NCI-H187 (cell line): Measurements from ENCODE around the gene TTYH1.
"Not testable (repeated sequence)": the region's sequence is repeated elsewhere in the genome, so short reads cannot be mapped to it uniquely, and the experiment has no call there.

Experiments
- DNase-seq, 2 experiments: peaks; one replicate each; lab custom pipeline; 2025; lab: John Stamatoyannopoulos, UW

The TTYH1 gene

DNA sequence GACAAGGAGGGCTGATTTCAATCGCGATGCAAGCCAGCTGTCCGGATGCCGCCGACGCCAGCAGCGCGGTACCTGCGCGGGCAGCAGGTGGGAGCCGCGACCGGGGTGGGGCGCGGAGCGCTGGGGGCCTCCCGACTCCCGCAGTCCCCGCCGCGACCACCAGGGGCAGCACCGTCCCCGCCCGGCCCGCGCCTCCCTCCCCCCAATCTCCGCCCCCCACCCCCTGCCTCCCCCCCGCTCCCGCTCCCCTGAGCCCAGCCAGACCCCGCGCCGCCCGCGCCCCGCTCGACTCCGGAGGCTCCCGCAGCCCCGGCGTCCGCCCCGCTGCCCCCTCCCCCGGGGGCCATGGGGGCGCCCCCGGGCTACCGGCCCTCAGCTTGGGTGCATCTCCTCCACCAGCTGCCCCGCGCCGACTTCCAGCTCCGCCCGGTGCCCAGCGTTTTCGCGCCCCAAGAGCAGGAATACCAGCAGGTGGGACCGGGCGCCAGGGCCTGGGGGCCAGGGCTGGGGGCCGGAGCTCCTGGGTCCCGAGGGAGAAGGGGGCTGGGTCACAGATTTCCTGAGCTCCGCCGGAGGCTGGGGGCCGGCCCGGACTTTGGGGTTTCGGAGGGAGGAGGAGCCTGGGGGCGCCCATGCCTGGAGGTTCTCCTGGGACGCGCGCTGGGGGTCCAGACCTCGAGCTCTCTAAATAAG lies at the start of gene TTYH1:
TSS of gene TTYH1 (plus strand) at position 257 of the 693 bp plus-strand sequence. CDS start at position 346, 89 bp downstream.
- DNase-seq, result no peak

DNA sequence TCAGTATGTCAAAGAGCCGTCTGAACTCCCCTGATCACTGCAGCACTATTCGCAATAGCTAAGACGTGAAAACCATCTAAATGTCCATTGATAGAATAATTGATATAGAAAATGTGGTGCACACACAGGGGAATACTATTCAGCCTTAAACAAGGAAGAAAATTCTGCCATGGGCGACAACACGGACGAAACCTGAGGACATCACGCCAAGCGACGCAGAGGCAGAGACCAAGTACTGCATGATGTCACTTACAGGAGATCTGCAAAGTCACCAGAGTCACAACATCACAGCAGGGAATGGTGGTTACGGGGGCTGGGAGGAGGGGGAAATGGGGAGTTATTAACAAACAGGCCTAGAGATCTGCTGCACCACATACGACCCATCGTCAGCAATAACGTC lies 49.5 kb upstream of the TTYH1 start:
- not testable (repeated sequence) for DNase-seq

DNA sequence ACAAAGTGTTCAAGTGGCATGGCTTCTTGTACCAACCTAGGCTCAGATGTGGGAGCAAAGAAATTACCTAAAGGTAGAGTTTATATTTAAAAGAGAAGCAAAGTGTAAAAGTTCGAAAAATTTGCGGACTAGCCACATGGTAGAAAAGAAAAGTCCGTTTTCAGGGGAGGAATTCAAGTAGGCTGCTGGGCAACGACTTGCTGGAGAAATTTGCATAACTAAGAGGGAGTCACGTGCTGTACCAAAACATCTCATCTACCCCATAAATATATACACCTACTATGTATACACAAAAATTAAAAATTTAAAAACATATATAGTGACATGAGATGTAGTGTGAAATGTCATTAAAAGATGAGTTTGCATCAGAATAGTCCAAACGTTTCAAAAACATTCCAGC lies 48.5 kb upstream of the TTYH1 start:
- no peak for DNase-seq

DNA sequence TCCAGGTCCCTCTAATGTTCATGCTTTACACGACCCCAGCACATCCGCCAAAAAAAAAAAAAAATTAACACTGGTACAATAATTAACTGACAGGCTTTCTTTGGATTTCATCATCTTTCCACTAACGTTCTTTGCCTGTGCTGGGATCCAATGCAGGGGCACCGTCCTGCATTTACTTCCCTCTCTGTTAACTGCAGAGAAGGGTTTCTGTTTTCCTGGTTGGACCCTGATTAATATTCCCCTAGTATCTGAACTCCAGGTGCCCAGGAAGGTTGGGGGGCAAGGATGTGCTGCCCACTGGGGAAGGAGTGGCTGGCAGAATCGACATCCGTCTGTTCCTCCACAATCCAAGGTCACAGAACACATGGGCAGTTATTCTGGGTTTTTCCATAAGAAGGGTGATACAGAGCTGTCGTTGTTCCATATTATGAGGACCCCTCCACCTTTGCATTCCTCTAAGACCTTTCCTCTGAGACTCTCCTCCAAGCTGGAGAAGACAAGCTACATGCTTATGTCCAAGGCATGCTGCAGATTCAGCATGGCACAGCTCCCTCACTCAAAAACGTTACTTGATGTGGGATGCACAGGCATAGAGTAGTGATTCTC lies 46.1 kb upstream of the TTYH1 start:
- no peak for DNase-seq

DNA sequence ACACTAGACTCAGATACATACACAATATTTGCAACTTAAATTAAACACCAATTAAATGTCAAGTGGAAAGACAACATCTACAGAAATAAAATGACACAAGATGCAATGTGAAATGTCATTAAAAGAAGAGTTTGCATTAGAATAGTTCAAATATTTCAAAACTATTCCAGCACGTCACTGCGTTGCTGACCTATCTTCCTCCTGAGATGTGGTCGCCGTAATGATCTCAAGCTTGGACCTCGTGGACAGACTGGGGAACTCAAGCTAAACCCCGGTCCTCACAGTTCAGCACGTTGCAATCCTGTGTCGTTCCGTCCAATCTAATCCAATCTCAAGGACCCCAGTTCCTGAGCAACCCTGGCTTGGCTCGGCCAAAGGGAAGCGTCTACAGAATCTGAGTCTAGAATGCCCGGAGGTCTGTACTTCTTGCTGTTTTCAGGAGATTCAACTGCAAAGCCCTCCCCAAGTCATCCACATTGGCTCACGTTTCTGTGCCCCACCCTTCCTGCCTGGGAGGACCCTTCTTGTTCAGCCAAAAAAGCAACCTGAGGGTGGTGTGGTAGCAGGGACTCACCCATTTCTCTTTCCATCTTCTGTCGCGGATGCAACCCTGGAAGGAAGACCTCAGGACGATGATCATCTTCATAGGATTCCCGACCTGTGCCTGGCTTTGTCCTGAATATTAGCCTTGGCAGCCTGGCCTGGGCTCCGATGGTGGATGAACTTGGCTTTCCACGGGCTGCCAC lies 45.4 kb upstream of the TTYH1 start:
- DNase-seq, result not testable (repeated sequence)

DNA sequence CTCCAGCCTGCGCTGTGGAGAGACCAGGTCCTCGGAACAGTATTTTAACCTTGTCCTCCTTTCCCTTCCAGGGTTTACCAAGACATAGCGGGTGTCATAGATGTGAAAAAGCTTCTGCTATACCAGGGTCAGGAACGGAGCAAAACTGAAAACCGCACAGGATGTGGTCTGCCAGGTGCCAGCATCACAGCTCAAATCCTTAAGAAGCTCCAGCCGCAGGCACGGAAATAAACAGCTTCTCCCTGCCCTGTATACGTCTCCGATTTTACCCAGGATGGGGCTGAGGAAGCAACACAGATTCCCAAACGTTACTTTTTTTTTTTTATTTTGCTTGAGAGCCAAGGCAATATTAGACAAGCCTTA lies 44.8 kb upstream of the TTYH1 start:
- DNase-seq, result not testable (repeated sequence)

DNA sequence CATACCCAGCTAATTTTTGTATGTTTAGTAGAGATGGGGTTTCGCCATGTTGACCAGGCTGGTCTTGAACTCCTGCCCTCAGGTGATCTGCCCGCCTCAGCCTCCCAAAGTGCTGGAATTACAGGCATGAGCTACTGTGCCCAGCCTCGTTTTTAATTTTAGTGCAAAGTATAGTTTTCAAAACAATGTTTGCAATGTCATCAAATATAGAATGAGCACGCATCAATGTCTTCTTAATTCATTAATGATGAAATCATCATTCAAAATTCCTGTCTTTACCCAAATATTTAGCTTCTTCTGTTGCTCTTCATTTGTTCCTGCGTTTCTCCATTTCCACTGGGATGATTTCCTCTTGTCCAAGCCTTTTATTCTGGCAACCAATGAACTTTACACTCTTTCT lies 43.8 kb upstream of the TTYH1 start:
- not testable (repeated sequence) for DNase-seq

DNA sequence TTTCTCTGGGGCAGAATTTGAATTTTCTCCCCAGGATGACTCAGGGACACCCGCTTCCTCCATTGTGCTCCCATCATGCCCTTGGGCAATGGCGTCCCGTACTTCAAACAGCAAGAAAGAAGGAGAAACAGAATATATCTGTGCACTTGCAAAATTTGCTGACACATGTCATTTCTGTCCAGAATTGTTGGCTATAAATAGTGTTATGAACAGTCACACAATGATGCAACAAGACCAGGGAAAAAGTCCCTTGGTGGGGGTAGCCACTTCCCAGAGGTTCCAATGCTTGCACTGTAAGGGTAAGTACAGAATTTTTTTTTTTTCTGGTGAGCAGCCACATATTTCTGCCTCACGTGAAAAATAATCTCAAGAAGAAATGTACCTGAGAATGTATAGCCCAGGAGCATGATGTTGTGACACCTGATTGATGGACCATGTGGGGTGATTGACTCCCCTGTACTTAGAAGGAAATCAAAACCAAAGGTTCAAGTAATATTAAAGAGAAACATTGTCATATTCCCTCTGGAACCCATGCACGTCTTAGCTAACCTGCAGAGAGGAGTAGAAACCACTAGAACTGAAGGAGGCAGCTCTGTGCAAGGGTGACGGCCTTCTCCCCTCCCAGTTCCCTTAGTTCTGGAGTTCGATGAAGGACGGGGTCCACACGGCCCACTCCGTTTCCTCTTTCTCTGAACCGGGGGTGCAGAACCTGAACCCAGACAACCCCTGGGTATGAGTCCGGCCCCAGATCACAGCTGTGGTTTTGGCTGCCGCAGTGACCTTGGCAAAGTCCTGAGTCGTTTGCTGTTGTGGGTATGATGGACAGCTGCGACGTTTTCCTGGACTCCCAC lies 41.3 kb upstream of the TTYH1 start:
- DNase-seq, result no peak

DNA sequence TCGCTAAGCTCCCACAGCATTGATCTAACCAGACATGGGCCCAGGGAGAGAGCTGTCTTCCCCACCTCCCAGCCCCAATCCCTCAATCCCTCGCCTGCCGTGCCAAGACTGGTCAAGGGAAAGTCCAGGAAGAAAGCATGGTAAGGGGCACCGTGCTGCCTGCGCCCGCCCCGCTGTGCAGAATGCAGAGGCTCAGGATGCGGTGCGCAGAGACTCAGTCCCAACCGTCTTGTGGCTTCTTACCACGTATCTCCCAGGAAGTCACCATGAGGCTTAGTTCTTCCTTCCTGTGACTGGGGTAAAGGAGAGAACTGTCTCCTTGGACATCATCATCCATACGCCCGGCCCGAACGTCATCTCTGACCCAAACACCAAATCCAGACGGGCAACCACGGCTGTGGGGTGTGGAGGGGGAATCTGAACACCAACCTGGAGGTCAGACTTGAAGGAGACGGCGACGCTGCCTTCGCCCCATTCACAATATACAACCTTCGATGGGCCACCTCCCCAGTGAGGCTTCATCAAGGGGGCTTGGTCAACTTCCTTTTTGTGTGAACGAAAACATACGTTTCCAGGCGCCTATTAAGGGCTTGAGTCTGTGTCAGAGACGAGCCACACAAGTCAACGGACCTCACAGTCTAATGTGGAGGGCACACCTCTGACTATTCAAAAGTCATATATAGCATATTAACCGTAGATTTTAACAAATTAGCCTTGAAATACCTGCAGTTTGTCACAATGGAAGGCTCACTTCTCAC lies 39.9 kb upstream of the TTYH1 start:
- not testable (repeated sequence) for DNase-seq

DNA sequence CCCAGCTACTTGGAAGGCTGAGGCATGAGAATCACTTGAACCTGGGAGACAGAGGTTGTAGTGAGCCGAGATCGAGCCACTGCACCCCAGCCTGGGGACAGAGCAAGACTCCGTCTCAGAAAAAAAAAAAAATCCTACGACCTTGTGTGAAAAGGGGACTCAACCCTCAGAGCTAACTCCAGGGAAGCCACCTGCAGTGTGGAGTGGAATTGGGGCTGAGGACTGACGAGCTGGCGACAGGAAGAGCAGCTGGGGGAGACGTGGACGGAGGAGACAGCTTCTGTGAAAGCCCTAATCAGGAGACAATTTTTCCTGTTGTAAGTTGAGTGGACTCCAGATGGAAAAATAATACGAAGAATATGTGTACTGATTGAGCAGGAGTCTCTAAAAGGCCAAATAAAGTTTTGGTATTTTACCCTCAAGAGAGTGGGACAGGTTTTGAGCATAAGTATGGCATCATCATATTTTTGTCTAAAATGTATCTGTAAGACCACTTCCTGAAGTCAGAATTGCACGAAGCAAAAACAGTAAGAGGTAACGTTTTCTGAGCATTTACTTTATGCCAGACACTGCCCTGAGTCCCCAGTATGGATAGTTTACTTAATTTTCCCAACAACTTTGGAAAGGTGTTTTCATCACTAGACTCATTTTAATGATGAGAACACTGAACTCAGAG lies 38.5 kb upstream of the TTYH1 start:
- no peak for DNase-seq

DNA sequence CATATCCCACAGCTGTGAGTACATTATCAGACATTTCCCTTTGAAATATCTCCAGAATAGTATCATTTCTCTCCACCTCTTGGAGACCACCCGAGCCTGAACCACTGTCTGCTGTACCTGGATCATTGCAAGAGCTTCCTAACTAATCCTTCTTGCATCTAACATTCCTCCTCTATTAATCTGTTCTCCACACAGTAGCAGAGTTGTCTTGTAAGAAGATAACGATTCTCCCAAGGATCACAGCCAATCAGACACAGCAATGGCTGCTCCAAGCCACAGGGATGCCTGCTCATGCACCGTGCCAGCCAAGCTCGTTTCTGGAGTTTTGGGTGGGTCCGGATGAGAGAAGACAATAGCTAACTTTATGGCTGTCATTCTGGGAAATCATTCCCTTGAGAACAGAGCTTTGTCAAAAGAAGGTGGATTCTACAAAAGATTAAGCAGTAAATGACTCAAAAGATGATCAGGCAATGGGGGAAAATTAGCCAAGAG lies 36.0 kb upstream of the TTYH1 start:
- no peak for DNase-seq

DNA sequence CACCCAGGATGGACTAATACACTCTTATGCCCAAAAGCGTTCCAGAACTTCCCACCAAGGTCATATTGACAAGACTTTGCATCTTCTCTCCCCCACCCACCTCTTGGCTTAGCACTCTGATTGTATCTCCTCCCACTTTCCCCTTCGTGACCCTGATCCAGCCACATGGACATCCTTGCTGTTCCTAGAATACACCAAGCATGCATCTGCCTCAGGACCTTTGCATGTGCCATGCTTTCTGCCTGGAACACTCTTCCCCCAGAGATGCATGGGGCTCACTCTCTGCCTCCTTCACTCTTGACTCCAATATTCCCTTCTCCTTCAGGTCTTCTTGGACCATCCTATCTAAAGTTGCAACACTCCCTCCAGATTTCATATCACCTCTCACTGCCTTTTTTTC lies 34.4 kb upstream of the TTYH1 start:
- DNase-seq, result no peak

DNA sequence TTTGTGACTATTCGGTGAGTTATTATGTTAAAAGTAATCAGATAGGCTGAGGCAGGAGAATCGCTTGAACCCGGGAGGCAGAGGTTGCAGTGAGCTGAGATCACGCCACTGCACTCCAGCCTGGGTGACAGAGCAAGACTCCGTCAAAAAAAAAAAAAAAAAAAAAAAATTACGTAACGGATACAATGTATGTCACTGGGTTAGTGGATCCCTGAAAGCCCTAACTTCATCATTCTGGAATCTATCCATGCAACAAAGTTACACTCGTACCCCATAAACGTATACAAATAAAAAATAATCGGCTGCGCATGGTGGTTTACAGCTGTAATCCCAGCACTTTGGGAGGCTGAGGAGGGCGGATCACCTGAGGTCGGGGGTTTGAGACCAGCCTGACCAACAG lies 33.2 kb upstream of the TTYH1 start:
- DNase-seq, result not testable (repeated sequence)

DNA sequence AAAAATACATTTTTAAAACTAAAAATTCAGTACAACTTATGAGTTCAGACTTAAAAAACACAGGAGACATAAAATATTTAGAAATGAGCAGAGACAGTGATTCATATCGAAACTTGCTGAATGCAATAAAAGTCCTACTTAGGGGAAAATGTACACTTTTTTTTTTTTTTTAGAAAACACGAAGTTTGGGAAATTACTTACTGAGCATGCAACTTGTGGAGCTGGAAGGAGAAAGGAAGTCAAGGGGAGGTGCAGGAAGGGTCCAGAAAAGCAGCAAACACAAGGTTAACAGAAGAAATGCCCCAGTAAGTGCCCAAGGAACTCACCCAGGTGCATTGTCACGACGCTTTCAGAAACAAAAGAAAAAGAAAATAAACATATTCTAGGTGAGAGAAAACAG lies 31.9 kb upstream of the TTYH1 start:
- no peak for DNase-seq

DNA sequence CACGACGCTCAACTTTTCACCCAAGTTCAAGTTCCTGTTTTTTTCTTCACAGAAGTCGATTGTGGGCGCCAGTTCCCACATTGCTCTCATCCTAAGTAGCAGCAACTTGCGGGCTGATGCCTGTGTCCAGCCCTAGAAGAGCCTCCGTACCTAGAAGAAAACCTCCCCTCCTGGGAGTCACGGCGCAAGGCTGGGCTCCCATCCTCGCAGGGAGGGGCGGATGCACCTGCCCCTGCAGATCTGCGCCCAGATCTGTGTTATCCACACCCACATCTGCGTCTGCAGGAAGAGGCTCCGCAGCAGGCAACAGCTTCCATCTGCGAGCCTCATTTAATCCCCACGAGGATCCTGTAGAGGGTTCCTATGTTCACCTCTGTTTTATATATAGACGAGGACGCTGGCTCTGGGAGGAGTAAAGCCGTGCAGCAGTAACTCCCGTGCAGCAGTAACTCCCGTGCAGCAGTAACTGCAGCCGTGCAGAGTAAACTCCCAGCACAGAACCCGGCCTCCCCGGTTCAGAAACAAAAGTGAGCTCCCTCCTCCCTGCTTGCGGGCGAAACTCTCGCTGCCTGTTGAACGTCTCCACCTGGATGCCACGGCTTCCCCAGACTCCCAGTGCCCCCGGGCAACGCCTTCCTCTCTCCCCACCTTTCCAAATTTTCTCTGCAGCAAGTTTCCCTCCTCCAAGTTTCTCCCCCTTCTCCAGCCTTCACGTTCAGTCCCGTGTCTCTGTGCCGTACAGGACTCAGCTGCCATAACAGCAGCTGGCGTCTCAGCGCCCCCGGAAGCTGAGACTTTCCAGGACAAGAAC lies 27.1 kb upstream of the TTYH1 start:
- no peak for DNase-seq

DNA sequence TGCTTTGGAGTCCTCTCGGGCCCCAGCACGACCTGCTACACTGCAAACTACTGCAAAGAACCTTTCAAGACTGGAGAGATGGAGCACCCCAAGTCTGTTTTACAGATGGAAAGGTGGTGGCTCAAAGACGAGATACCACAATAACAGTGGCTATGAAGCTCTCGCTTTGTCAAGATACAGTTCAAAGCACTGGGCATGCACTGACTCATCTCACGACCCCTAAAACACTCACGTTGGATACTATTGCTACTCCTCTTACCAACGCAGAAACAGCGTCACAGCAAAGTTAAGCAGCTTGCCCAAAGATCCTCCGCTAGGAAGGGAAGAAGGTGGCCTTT lies 26.5 kb upstream of the TTYH1 start:
- DNase-seq, result no peak

DNA sequence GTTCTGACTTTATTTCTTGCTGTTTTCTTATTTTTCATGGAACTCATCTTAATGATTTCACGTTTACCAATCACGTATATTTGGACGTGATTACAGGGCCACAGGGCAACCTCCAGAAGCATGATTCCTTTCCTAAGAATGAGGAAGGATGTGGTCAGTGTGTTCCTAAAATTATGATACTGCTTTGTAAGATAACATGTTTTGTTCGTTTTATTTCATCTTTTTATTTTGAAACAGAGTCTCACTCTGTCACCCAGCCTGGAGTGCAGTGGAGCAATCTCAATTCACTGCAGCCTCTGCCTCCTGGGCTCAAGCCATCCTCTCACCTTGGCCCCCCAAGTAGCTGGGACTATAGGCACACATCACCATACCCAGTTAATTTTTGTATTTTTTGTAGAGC lies 25.7 kb upstream of the TTYH1 start:
- DNase-seq, result no peak

DNA sequence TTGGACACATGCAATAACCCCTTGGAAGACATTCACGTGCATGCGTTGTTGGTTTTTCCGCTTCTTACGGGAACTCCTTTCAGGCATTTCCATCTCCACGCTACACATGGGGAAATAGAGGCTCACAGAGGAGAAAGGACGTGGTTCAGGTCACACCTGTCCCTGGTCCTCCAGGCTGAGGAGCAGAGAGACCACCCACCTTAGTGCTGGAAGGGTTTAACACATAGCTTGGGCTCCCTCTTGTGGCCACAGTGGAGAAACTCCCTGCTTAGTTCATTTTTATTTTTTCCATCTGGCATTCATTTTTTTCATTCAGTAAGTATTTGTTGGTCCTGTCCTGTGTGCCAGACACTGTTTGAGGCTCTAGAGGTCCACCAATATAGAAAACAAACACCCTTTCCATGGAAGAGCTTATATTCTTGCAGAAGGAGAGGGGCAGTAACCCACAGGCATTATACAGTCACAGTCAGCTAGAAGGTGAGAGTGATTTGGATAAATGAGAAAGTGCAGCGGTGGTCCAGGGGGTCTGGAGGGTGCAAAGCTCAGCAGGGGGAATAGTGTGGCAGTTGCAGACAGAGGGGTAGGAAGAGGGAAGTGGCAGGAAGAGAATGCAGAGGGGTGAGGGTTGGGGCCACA lies 24.2 kb upstream of the TTYH1 start:
- DNase-seq, result no peak

DNA sequence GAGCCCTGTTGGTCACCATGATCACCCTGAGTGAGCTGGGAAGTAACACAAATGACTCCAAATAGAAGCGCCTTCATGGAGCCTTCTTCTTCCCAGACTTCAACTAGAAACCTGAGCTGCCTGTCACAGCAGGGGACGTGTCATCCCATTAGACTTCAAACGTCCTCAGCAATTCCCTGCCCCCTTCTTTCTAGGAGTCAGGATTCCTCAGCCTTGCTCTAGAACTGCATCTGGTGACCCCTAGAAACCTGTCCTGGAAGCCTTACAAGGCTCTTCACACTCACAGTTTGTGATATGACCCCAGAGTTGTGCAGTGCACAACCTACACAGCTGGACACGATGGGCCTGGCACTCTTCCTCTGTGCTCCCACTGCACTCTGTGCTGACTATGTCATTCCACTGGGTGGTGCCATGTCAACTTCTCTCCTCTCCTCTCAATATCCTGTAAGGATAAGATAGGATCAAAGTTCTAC lies 23.6 kb upstream of the TTYH1 start:
- DNase-seq, result no peak

DNA sequence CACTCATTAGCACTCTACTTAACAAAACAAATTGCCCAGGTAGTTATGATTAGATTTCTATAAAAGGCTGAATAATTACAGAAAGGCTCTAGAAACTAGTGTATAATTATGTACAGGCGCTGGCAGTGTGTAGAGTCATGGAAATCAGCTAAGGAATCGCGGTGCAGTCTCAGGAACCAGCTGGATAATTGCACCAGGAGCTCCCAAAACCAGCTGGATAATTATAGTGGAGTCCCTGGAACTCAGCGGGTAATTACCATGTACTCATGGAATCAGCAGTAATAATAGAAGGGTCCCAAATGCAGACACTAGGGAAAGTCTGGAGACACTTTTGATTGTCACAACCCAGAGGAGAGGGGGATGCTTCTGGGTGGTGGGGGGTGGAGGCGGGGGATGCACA lies 23.2 kb upstream of the TTYH1 start:
- no peak for DNase-seq
